Measurements from ENCODE around the gene KIF13A. TPM values are rescaled to one million over a fixed set of nuclear protein-coding genes. Genes with fewer than 3 reads are reported as not detected.

Gene KIF13A
- total and polyA plus RNA-seq, 2 donors (not counting 3 experiments of a cell fraction or from before 2014, with no cell fraction given), result 24.9 to 65.8 TPM

DNA sequence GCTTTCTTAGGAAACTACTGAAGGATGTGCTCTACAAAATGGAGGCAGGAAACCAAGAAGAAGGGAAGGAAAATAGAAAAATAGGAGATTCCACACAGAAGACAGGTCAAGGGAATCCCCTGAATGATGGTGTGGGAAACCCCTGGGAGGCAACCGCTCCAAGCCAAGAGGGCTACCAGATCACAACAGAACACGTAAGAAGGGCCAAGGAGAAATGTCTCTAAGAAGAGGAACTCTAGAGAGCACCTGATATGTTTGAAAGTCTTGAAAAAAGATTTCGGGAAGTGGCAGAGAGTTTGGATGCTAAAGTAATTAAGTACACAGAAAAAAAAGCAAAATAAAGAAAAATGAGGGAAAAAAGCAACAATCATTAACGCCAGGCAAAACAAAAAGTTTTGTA is 7.1 kb downstream of the KIF13A start:
- DNase-seq (ENCODE audit: low read depth, low spot score) (no peak), FAIRE-seq (no peak)
- Histone ChIP-seq H3K9ac (replicated peaks; ENCODE audit: extremely low read depth, insufficient read depth, low read length) (no peak overlapping the region), H3K4me1 (ENCODE audit: control insufficient read depth, extremely low read depth, insufficient read depth, low read length) (peaks cover 5% of the 10 kb centered on the region), H2AFZ (ENCODE audit: low read depth, low read length) (no peak overlapping the region), H3K4me3 (replicated peaks in 1 of 3; ENCODE audit: insufficient read depth in 1 of 3, low read depth in 1 of 3, low read length in 3 of 3) (no peak overlapping the region), H3K9me3 (replicated peaks; ENCODE audit: control insufficient read depth, insufficient read depth, low read length) (no peaks in the 10 kb centered on the region), H3K9me1 (replicated peaks; ENCODE audit: control insufficient read depth, extremely low read depth, insufficient read depth, low read length) (no peaks in the 10 kb centered on the region), H4K20me1 (replicated peaks; ENCODE audit: control insufficient read depth, extremely low read depth, insufficient read depth, low read length) (no peaks in the 10 kb centered on the region), H3K79me2 (ENCODE audit: control insufficient read depth, insufficient read depth, low read length) (peaks cover 36% of the 10 kb centered on the region), H3K27ac (ENCODE audit: insufficient read depth, low read depth, low read length) (no peak overlapping the region), H3K4me2 (ENCODE audit: insufficient read depth, low read length) (no peak overlapping the region), H3K36me3 (ENCODE audit: control insufficient read depth in 2 of 2, extremely low read depth in 1 of 2, insufficient read depth in 2 of 2, low read length in 2 of 2) (peaks cover 0 to 3% of the 10 kb centered on the region in 2 experiments), H3K27me3 (ENCODE audit: control insufficient read depth in 2 of 2, insufficient read depth in 2 of 2, low read length in 2 of 2) (no peaks in the 10 kb centered on the region)
- intact Hi-C loops (cut with micrococcal nuclease), result no loop called here
- ChIA-PET CTCF (no interaction called here), POLR2A (interaction anchor here (0.6 kb wide), 1 partner anchor 323 kb away, joined by 4 read pairs; no protein-coding TSS in a partner anchor)
- dilution Hi-C loops (cut with MboI; ENCODE audit: extremely low pct_ligation_motif_present, low sequenced_read_pairs), result no loop called here
- BruUV-seq (replicated peaks), result no TSS peak
- TF ChIP-seq MYC (IDR thresholded peaks at IDR 0.05; ENCODE audit: low read depth, low read length) (no peak), POLR2AphosphoS5 (IDR thresholded peaks at IDR 0.05; ENCODE audit: insufficient read depth, low read depth, low read length) (no peak), POLR2A (IDR thresholded peaks at IDR 0.05; ENCODE audit: low read depth, low read length) (no peak), CTCF (IDR thresholded peaks at IDR 0.05; ENCODE audit: extremely low read depth in 1 of 2, insufficient read depth in 1 of 2, low read depth in 1 of 2, low read length in 2 of 2) (no peak), FOS (IDR thresholded peaks at IDR 0.05; ENCODE audit: borderline replicate concordance, insufficient read depth, low read length) (no peak), MAX (IDR thresholded peaks at IDR 0.05; ENCODE audit: insufficient read depth, insufficient read length) (no peak), GATA2 (IDR thresholded peaks at IDR 0.05; ENCODE audit: insufficient read depth, insufficient read length, low read depth, low read length) (no peak), EZH2 (IDR thresholded peaks at IDR 0.05; ENCODE audit: borderline replicate concordance, low read depth, low read length, severe bottlenecking) (no peak), JUN (IDR thresholded peaks at IDR 0.05; ENCODE audit: borderline replicate concordance, insufficient read depth, insufficient read length, low read depth) (no peak)

Measured in endothelial cell of umbilical vein (primary cell).